ENCODE results near the gene TMEM131.
"Not testable (repeated sequence)": the region's sequence is repeated elsewhere in the genome, so short reads cannot be mapped to it uniquely, and the experiment has no call there.

Gene TMEM131

DNA sequence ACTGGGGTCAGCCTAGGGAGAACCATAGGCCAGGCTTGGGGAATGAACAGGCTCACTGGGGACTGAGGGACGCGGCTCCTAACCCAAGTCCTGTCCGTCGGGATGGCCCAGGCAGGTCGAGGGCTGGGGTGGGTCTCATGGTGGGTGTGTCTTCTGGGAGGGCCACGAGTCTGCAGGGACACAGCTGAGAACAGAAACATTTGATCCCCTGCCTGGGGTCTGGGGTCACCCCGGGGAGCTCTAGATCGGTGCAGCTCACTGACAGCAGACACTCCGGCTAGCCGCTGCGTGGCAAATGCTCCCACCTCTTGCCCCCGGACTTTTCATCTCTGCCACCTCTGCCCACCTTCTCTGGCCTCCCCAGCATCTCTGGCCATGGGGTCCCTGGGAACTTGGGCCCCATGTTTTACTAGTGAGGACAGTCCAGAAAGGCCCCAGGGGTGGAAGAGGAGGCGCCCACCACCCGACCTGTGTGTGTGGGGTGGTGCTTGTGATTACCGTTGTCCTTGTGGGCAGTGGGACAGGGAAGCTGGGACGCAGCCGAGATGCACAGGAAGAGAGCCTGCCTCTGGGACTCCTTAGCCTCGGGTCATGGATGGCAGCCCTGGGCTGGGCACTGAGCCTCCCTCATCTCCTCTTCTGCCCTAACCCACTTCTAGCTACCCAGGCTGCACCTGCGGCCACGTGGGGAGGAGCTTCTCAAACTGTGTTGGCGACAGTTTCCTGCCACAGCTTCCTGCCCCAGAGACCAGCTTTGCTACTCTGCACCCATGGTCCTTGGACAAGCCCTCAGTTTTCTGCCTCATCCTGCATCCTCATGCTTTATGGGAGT, 277.5 kb downstream of the TMEM131 start:
- peak; percentile 65 for DNase-seq

DNA sequence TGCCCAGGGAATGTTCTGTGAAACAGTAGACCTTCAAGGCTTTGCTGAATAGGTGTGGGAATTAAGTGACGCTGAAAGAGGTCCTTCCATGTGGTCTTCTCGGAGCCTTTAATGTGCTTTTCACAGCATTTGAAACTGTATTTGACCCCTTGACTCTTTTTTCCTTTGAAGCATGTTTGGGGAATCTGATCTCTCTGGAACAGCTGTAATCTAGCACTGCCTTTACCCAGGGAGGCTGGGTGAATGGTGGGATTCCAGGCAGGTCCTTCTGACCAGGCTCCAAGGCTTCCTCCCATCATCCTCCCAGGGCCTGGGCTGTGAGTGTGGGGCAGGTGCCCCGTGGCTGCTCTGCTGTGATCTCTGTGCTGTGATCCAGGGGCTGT, 278.1 kb downstream of the TMEM131 start:
- no peak for DNase-seq

DNA sequence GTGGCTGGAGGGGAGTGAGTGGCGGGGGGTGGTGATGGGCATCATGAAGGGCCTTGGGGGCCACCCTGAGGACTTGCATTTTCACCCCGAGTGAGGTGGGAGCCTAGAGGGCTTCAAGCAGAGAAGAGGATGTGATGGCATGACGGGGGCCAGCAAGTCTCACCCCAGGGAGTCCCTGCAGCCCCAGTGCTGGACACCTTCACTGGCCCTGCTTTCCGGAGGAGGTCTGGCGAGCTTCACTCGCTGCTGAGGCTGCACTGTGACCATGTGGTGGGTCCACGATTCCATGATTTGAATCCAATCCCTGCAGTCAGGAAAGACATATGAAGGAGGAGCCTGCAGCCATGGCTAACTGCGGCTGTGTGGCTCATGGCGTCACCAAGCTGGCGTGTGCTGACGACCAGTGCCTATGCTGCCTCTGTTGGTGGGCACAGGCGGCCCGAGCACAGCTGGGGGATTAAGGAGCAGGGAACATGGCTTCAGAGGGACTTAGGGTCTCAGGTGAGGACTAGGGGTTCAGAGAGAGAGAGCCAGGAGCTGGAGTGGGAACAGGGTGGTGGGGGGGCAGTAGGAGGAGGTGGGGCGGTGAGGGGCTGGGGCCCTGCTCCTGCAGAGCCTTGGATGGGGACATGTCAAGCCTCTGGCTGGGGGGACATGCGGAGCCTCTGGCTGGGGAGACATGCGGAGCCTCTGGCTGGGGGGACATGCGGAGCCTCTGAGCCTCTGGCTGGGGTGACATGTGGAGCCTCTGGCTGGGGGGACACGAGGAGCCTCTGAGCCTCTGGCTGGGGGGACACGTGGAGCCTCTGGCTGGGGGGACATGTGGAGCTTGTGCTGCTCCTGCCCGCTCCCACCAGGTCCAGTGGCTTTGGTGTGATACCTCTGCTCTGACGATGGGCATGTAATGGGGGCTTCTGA, 278.8 kb downstream of the TMEM131 start:
- DNase-seq: no peak

DNA sequence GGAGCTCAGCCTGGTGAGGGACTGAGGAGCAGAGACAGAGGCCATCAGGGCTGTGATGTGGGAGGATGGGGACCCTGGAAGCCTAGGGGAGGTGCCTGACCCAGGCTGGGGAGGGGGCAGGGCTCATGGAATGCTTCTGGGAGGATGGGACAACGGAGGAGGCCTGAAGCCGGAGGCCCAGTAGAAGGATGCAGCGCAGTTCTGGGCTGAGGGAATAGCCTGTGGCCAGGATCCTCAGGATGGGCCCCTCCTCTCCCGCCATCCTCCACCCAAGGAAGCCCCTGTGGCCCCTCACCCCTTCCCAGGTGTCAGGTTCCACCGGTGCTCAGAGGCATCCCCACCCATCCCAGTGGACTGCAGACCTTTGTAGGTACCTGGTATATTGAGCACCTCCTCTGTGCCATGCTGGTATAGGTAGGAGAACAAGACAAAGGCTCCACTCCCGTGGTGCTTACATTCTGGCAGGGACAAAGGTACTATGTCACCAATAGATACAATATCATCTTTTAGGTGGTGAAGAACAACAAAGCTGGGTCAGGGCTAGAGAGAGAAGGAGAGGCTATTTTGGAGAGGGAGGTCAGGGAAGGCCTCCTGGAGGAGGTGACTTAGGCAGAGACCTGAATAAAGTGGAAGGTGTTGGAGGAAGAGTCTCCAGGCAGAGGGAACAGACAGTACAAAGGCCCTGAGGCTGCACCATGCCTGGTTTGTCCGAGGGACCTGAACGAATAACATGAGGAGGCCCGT, 279.6 kb downstream of the TMEM131 start:
- DNase-seq: no peak

DNA sequence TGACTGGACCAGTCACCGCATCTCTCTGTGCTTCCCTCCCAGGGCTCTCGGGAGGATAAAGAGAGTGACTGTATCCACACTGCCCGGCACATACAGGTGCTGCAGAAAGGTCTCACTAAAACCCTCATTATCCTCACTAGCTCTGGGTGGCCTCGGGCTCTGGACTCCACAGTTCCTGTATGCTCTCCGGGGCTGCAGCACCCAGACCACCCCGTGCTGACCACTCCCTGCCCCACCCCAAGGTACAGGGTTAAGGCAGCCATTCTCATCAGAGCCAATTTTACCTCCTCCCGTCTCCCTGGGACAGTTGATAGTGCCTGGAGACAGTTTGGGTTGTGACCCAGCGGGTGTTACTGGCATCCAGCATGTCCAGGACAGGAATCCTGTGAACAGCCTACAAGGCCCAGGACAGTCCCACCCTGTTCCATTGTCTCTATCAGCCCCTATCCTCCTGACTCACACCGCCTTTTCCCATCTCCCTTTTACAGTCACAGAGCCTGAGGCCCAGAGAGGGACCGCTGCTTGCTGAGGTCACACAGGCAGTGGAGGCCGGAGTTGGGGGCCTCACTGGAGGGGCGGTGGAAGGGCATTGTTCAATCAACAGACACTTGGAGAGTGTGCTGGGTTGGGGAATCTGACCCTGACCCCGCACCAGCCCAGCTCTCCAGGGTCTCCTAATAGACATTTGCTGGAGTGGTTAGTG, 280.6 kb downstream of the TMEM131 start:
- DNase-seq: no peak

DNA sequence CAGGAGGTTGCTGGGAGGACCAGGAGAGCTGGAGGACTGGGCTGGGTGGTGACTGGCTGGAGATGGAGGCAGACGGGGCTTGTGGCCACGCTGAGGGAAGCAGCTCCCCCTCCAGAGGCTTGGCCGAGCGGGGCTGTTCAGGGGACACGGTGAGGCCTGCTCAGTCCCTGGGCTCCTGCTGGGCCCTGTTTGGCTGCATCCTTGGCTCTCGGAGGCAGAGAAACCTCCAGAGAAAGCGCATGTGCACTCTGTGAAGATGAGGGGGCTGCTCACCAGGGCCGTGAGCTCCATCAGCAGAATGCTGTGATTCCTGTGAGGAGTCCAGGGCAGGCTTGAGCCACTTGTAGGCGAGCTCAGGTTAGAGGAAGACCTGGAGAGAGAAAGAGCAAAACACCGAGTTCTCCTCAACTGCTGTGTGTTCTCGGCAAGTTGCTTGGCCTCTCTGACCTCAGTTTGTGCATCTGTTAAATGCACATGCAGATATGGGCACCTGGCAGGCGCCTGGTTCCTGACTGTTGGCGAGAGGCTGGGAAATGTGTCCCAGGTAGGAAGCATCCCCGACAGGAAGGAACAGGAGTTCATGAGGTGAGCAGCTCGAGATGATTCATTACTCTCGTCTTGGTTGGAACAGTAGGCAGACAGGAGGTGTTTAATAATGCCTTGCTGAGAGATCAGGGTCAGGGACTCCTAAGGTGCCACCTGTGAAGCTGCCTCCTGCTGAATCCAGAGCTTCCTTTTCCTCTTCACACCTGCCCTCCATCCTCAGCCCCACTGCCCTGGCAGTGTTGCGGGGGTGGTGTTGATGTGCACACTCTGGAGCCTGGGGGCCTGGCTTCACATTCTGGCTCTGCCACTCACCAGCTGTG, 281.4 kb downstream of the TMEM131 start:
- no peak for DNase-seq

DNA sequence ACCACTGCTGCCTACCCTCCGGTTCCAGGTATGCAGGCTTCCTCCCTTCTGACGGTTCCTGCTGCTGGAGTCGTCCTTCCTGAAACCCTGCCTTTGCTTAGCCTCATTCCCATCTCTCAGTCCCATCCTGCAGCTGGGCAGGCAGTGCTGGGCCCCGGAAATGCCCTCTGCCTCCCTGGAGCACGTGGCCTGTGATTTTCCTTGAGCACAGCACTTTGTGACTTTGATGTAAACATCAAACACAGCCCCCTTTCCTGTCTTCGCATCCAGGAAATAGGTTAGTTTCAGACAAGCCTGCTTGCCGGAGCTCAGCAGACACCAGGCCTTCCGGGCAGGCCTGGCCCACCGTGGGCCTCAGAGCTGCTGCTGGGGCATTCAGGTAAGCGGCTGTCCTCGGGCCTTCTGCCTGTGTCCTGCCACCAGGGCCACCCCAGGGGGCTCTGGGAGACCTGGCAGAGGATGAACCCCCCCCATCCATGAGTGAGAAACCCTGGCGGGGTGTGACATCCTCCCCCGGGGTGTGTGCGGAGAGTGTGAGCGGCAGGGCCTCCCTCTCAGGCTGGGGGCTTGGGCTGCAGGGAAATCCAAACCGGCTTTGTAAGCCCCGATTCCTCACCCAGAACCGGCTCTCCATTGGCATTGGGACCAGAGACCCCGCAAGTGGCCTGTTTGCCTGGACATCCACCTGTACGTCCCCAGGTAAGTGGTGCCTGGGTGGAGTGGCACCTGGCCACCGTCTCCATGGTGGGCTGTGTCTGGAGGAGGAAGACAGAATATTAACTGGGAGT, 282.3 kb downstream of the TMEM131 start, which contains the start of gene ZAP70:
ZAP70 (plus strand) TSS at position 281 of the 788 bp plus-strand sequence. CDS start 10,461 bp downstream, outside the sequence.
- DNase-seq: no peak

DNA sequence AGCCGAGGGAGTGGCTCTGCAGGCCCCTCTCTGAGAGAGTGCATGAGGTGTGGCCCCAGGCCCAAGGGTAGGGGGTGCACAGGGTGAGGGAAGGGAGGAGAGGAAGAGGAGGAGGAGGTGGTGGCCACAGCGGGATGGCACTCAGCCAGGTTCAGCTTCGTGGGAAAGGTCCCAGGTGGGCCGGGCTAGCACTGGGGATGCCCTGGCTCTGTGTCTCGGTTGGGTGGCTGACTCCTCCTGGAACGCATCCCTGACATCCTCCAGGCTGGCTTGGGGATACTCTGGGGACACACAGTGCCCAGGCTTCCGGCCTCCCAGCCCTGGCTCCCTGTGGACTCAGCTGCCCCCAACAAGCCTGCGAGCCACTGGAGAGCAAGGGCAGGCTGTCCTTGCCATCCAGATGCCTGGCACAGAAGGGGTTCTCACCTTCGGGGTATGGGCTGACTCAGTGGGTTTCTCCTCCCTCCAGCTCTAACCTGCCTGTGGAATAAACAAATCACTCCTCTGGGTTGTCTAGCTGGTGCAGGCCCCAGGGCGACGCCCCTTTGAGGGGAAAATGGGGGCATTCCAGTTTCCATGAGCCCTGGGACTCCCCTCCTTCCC, 283.0 kb downstream of the TMEM131 start:
- DNase-seq: no peak

DNA sequence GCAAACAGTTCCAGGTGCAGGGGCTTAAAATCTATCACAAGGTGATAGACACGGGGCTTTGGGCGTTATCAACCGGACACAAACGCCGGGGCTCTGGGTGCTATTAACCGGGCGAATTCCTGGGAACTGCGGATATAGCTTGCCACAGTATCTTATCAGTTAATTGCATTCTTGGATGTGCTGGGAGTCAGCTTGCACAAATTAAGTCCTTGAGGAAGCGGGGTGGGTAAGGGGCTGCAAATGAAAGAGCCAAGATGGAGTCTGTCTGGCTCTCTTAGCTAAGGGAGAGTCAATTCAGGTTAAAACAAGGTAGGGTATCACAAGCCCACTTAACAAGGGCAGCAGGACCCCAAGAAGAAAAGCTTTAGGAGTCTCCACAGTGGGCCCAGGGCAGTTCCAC, 283.6 kb downstream of the TMEM131 start:
- DNase-seq: not testable (repeated sequence)

DNA sequence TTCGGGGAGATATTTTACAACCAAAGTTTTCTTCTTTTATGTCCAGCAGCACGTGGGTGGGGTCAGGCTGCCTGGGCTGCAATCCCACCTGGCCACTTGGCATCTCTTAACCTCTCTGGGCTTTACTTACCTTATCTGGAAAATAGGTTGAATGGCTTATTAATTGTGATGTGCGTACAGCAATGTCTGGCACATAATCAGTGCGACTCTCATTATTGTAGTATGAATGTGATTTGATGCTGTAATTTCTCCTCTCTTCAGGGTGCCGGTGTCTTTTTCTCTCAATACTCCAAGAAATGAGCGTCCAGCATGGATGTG, 284.4 kb downstream of the TMEM131 start:
- DNase-seq: no peak

DNA sequence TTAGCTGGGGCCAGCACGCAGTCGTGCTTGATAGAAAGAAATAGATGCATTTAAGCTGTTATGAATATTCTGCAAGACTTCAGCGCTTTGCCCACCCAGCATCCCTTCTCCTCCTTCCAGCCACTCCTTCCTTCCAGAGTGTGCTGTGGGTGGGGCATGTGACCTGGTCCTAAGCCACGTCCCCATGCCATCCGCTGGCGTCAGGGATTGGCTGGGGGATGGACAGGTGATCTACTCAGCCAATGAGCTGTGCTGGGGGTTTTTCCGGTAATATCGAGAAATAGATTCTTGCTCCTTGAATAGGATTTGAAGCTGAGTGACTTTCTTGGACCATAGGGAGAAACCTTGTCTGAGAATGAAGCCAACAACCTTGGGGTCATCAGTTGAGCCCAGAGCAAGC, 287.1 kb downstream of the TMEM131 start:
- DNase-seq: no peak

DNA sequence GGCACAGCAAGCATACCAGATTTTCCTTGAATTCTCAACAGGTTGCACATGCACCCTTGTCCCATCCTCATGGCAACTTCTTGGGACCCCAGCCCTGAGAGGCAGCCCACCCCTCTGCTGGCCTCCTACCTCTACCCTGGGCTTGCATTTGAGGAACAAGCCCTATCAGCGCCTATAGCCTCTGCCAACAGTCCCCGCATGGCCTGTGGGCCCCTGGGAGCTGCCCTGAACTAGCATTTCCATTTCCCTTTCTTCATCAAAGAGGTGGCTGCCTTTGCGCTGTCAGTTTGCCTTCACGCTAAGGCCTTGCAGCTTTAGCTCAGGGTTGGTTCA, 287.7 kb downstream of the TMEM131 start:
- DNase-seq: no peak

DNA sequence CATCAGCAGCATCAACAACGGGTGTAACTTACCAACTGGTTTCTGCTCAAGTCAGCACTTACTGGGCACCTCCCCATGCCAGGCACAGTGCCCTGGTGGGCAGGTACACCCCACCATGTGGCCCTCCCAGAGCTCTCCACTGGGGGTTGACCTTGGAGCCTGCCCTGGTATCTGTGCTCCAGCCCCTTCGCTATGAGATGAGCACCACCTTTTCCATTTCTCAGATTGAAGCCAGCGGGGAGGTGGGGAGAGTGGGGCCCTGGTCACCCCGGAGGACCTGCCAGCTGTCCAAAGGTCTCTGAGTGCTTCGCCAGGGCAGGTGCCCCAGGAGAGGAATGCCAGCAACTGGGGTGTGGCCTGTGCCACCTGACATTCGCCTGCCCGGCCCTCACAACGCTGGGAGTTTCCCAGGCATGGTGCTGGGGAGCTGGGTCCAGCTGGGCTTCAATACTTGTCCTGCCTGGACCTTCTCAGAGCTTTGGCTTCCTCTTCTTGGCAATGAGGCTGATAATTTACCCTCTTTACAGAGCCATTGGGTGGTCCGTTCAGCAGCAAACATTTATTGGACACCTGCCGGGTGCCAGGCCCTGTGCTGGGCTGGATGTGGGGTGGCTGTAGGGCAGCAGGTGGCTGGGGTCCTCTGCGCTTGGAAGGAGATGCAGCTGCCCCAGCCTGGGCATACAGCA, 288.2 kb downstream of the TMEM131 start:
- no peak for DNase-seq

DNA sequence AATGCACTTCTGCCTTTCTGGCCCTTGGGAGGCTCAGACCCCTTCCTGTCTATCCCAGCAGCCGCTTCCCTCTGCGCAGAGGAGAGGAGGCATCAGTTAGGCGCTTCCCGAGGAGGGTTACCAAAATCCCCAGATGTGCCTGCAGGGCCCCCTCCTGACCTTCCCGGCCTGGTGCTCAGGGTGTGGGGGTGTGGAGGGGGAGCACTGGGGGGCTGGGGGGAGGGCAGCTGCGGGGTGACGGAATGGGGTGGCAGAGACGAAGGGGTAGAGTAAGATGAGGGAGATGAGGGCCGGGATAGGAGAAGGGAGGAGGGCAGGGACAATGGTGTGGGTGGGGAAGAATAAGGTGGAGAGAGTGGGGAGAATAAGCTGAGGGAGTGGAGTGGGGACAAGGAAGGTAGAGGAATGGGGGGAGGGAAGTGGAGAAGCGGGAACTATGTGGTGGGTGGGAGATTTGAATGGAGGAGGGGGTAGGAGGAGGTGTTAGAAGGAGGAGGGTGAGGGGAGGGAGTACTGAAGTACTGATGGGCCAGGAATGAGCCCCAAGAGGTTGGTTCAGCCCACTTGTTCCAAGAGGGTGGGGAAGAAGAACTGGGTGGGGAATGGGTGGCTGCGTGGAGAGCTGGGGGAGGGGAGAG, 288.9 kb downstream of the TMEM131 start:
- DNase-seq: no peak

Measured in KG1 (cell line).